Mesenteric fat pad (tissue), 1 donor: ENCODE results near the gene SLC36A3. TPM values are rescaled to one million over a fixed set of nuclear protein-coding genes. Genes with fewer than 3 reads are reported as not detected.
"Not testable (repeated sequence)": the region's sequence is repeated elsewhere in the genome, so short reads cannot be mapped to it uniquely, and the experiment has no call there.

ENCODE experiments used
- DNase-seq: peaks from one replicate; pipeline ENCODE4 v3.0.0-alpha.2; 2020; ENCODE audit warnings: low spot score
- total RNA-seq: library from RNA; stranded (reverse); fragmentation: NEBNext Ultra II Directional; extraction: Animal tissue kit (Norgen Biotek cat#: 25700); gene quantifications from one replicate; pipeline ENCODE4 v1.2.1, GENCODE V29; 2021
- donor health status: DM: yes; HTN: yes; CAD: no.

The SLC36A3 gene
- total RNA-seq, 1 donor from 2014 or later: not detected

DNA sequence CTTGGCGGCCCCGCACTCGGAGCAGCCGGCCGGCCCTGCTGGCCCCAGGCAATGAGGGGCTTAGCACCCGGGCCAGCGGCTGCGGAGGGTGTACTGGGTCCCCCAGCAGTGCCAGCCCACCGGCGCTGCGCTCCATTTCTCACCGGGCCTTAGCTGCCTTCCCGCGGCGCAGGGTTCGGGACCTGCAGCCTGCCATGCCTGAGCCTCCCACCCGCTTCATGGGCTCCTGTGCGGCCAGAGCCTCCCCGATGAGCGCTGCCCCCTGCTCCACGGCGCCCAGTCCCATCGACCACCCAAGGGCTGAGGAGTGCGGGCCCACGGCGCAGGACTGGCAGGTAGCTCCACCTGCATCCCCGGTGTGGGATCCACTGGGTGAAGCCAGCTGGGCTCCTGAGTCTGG lies 5.7 kb upstream of the SLC36A3 start:
- DNase-seq: not testable (repeated sequence)

DNA sequence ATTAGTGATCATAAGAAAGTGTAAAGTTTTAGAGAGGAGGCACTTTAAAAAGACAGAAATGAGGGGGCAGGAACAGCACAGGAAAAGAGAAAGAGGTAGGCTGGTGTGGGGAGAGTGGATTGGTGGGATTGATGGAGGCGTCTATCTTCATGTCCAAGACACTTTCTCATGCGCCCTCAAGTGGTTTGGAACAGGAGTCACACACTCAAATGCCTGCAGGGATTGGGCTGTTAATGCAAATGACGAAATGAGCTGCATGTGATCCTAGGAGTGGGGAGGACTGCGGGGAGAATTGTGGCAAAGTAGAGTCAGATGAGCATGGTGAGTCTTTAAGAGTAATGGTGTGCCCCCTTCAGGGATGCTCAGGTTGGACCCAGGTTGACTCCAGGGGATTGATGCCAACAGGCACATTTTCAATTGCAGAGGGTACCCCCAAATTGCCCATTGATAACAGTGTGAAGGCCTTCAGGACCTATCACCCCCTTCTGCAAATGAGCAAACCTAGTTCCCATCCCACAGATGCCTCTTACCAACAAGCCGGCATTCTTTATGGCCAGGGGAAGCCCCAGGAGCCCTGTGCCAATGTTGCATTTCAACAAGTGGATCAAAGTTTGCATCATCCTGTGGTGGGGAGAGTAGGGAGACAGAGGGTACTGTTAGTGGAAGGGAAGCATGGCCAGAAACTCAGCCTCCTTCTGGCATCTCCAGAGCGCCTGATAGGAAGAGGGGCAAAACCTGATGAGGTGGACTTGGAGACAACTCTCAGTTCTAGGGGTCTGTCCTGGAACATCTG lies 5.3 kb downstream of the SLC36A3 start:
- no peak for DNase-seq

DNA sequence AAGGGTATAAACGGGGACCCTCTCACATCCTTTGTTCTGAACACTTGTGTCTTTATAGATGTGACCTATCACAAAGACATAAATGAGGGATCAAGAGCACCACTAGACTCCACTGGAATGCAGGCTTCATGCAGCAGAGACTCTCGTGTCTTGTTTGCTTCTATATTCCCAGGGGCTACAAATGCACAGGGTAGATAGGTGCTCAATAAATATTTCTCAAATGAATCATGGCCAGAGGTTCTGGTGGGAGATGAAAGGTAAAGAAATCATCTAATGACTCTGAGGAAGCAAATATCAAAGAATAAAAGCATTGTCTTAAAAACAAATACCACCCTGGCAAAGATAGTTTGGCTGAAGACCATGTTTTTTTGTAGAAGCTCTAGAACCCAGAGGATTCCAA lies 6.6 kb downstream of the SLC36A3 start:
- no peak for DNase-seq

DNA sequence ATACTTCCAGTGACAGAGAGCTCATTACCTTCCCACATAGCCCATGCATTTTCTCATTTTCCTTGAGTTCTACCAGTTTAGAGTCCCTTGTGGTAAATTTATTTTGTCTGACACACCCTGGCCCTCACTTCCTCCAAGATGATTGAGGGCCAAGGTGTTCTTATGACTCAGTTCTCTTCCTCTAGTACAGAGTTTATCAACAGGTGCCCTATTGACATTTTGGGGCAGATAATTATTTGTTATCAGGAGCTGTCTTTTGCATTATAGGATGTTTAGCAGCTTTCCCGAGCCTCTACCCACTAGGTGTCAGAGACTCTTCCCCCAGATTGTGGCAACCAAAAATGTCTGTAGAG lies 7.1 kb downstream of the SLC36A3 start:
- DNase-seq: no peak

GRCh38 chr5:151295791-151296477 lies 7.6 kb downstream of the SLC36A3 start:
- no peak for DNase-seq

- DNase-seq: no peak
These were observed 8.4 kb downstream of the SLC36A3 start for GRCh38 chr5:151295138-151295537.

GRCh38 chr5:151293624-151294023 lies 9.9 kb downstream of the SLC36A3 start:
- no peak for DNase-seq

DNA sequence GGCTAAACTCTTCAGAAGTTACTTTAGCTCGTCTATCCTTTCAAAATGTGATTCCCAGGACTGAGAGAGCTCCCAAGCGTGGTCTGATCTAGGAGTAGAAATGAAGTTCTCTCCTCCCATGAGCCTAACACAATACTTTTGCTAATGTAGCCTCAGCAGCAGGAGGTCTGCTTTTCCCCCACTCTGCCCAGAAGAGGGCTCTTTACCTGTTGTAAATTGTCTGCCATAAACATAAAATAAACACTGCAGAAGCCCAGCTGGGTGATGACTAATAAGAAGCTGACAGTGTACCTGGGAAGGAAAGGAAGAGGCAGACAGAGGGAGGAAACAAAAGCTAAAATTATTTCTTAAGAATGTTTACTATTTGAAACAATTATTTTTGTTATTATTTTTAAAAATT lies 15.4 kb downstream of the SLC36A3 start:
- no peak for DNase-seq

GRCh38 chr5:151286246-151286645 lies 17.3 kb downstream of the SLC36A3 start:
- DNase-seq: no peak

DNA sequence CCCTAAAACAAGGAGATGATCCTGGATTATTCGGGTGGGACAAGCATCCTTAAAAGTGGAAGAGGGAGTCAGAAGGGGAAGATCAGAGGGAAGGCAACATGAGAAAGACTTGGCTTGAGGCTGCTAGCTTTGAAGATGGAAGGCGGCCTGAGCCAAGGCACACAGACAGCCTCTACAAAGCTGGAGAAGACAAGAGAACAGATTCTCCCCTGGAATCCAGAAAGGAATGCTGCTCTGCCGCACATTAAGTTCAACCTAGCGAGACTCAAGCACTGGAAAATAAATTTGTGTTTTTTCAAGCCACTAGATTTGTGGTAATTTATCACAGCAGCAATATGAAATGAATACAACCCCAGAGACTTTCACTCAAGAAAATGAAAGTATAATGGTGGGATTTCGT lies 17.9 kb downstream of the SLC36A3 start:
- DNase-seq: no peak

- DNase-seq: no peak
These were observed 19.1 kb downstream of the SLC36A3 start for GRCh38 chr5:151284392-151284967.

DNA sequence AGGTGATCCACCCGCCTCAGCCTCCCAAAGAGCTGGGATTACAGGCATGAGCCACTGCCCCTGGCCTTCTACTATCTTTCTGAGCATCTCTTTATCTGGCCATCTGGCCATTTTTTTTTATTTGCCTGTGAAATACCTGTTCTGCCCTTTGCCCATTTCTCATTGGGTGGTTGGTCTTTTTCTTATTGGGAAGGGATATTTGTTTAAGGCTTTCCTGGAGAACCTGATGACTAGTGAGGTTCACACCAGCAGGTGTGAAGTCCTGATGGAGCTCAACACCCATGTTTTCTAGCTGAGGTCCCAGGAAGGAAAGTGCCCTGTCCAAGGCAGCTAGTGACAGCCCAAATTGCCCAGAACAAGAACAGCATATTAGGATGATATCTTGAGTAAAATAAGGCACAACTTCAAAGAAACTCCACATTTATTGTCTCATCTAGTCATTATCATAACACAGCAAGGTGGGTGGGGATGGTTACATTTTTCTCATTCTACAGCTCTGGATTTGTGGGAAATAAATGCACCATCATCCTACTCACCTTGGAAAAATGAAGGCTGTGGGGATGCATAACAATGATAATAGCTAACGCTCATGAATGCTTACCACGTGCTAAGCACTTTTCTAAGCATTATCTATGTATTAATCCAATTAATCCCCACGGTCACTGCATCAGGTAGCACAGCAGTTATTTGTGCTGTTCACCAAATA lies 20.3 kb downstream of the SLC36A3 start:
- DNase-seq: no peak

GRCh38 chr5:151281001-151281639 lies 22.4 kb downstream of the SLC36A3 start:
- no peak for DNase-seq

GRCh38 chr5:151280443-151280842 lies 23.1 kb downstream of the SLC36A3 start:
- no peak for DNase-seq

DNA sequence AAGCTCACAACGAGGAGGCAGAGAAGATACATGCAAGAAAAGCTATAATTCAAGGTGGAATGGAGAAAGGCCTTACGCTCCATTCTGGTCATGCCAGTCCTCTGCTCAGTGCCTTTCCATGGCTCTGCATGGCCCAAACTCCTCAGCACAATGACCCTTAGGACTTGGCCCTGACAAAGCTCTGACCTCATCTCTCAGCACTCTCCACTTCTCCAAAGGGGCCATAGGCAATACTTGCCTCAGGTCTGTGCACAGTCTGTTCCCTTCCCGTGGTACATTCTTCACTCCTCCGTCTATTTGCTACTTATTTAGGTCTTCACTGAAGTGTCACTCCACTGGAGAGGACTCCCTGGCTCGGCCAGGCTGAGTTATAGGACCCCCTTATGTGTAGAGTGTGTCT lies 24.7 kb downstream of the SLC36A3 start:
- DNase-seq: no peak

- no peak for DNase-seq
These were observed 27.8 kb downstream of the SLC36A3 start for GRCh38 chr5:151275803-151276202.

DNA sequence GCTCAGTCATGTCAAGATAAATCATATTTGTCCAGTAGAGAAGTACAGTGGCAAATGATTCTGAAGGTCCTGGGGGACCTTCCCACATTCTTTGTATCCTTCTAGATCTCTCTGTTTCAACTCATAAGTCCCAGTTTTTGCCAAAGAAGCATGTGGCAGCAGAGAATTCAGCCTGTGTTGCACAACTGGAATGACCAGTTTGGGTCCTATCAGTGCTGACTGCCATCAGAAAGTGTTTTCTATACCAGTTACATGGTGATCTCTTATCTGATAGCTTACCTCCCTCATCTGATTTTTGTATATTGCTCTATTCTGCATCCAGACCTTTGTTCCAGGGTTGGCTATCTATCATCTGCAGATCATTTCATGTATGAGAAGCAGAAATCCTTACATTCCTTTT lies 28.9 kb downstream of the SLC36A3 start:
- no peak for DNase-seq

DNA sequence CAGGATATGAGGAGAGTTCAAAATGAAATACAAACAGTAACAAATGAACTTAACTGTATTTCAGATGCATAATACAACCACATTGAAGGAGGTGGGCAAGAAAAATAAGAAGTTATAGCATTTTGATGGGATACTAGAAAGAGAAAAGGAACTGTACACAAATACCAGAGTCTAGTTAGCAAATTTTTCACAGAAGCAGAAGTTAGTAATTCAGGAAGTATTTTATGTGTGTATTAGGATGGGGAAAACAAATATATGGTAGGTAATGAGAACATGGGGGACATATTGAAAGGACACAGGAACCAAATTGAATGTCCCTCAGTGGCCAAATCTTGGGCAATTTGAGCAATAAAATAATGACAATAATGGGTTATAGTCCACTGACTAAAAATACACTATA lies 32.2 kb downstream of the SLC36A3 start:
- no peak for DNase-seq

GRCh38 chr5:151270599-151270998 lies 33.0 kb downstream of the SLC36A3 start:
- no peak for DNase-seq

DNA sequence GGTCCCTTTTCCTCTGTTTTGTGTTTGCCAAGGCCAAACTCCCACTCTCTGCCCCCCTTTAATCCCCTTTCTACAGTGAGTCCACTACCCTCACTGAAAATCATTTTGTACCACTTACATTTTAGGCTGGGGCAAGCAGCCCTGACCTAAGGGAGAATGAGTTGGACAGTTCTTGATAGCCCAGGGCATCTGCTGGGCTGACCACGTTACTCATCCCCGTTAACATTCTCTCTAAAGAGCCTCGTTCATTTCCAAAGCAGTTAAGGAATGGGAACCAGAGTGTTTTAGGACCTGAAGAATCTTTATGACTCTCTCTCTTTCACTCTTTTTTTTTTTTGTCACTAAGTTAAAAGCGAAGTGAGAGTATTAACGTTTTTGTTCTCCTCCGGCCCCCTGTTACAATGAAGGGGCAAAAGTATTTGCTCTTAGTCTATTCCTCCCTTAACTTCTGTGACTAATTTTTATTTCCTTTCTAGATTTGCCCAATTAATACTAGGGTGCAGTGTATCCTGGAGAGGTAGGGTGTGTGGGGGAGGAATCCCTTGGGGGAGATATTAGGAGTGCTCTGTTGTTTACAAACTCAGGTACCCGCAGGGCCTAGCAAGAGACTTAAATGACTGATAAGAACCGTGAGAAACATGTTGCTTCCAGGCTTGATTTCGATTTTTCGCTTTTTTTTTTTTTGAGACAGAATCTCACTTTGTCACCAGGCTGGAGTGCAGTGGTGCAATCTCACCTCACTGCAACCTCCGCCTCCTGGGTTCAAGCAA lies 35.9 kb downstream of the SLC36A3 start:
- no peak for DNase-seq

DNA sequence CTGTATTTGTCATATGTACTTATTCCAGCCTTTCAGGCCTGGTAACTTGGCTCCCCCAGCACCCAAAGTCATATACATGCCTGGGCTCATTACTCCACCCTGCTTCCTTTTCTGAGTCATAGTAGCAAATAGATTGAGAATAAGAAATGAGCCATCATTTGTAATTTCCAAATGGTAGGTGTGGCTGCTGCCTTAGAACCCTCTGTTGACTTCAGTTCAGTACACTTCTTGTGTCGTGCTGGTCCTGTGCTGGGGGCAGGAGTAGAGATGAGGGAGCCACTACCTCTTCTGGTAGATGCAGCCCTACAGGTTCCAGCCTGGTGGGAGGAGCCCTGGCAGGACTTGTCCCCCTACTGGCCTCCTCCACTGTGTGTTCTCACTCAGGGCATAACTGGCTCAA lies 39.5 kb downstream of the SLC36A3 start:
- DNase-seq: no peak
